RWPE1 (cell line): ENCODE data around the gene PIK3R1.

Experiments used
- CTCF ChIA-PET: fragments of 350-600 bp; sonication (Branson Sonifier 250); formaldehyde crosslinking; extraction: SDS; loops from one replicate; lab custom pipeline; 2021; lab: Yijun Ruan, JAX
- POLR2A ChIA-PET: fragments of 400-600 bp; formaldehyde crosslinking; extraction: SDS; loops from one replicate; lab custom pipeline; 2020; ENCODE audit warnings: antibody characterized with exemption; ENCODE audit not compliant: low non-redundant PET; lab: Yijun Ruan, JAX
- DNase-seq: peaks from one replicate; pipeline ENCODE4 v3.0.0; 2012; ENCODE audit warnings: low spot score
- H3K27ac ChIP-seq: fragments of 450-650 bp; 2 replicates; pipeline ENCODE4 v1.5.1; 2017
- TF ChIP-seq, protein P1 (sequence below): fragments of 450-650 bp; conservative IDR thresholded peaks from 2 replicates; pipeline ENCODE4 v1.5.1; 2017; ENCODE audit warnings: low read depth, mild to moderate bottlenecking

PIK3R1 gene

GRCh38 chr5:68272289-68272688 is 56.7 kb downstream of the PIK3R1 start:
- POLR2A ChIA-PET: interaction anchor here (0.6 kb wide), 1 partner anchor 1457 kb away, joined by 6 read pairs; no protein-coding TSS in a partner anchor
- CTCF ChIA-PET: interaction anchor here (0.6 to 1.2 kb wide), 9 partner anchors 13 to 841 kb away, joined by 3 to 5 read pairs (median 4); no protein-coding TSS in a partner anchor
- DNase-seq: no peak
- TF ChIP-seq, protein P1, sequence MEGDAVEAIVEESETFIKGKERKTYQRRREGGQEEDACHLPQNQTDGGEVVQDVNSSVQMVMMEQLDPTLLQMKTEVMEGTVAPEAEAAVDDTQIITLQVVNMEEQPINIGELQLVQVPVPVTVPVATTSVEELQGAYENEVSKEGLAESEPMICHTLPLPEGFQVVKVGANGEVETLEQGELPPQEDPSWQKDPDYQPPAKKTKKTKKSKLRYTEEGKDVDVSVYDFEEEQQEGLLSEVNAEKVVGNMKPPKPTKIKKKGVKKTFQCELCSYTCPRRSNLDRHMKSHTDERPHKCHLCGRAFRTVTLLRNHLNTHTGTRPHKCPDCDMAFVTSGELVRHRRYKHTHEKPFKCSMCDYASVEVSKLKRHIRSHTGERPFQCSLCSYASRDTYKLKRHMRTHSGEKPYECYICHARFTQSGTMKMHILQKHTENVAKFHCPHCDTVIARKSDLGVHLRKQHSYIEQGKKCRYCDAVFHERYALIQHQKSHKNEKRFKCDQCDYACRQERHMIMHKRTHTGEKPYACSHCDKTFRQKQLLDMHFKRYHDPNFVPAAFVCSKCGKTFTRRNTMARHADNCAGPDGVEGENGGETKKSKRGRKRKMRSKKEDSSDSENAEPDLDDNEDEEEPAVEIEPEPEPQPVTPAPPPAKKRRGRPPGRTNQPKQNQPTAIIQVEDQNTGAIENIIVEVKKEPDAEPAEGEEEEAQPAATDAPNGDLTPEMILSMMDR: no peak; the same call in 1 of the 2 replicates
- H3K27ac ChIP-seq: 0 out of 2 replicates have a peak overlapping the region, but pooled peaks have one; percentile 31

GRCh38 chr5:68273717-68274409 is 58.3 kb downstream of the PIK3R1 start:
- TF ChIP-seq, protein P1: no peak
- H3K27ac ChIP-seq: no peak overlapping the region
- POLR2A ChIA-PET: no interaction called here
- CTCF ChIA-PET: interaction anchor here (0.6 kb wide), 1 partner anchor 872 kb away, joined by 7 read pairs; no protein-coding TSS in a partner anchor
- DNase-seq: no peak

GRCh38 chr5:68274847-68275651 is 59.5 kb downstream of the PIK3R1 start:
- no peak overlapping the region for H3K27ac ChIP-seq
- ChIA-PET POLR2A (no interaction called here), CTCF (no interaction called here)
- TF ChIP-seq, protein P1: no peak
- DNase-seq: no peak

GRCh38 chr5:68276740-68277139 is 61.2 kb downstream of the PIK3R1 start:
- TF ChIP-seq, protein P1: no peak

GRCh38 chr5:68277431-68277830 is 61.9 kb downstream of the PIK3R1 start:
- ChIA-PET POLR2A (no interaction called here), CTCF (interaction anchor here (0.6 to 1.4 kb wide), 2 partner anchors 9 to 1964 kb away, joined by 3 to 5 read pairs; no protein-coding TSS in a partner anchor)
- peak; percentile 97 for DNase-seq
- no peak overlapping the region for H3K27ac ChIP-seq
- TF ChIP-seq, protein P1: no peak

More at GRCh38 chr5:68276740-68277139, 61.2 kb downstream of the PIK3R1 start:
- POLR2A ChIA-PET: no interaction called here
- no peak overlapping the region for H3K27ac ChIP-seq
- DNase-seq: no peak
- CTCF ChIA-PET: no interaction called here

GRCh38 chr5:68279984-68280383 is 64.4 kb downstream of the PIK3R1 start:
- POLR2A ChIA-PET: no interaction called here
- DNase-seq: no peak
- H3K27ac ChIP-seq: no peak overlapping the region
- TF ChIP-seq, protein P1: no peak
- CTCF ChIA-PET: interaction anchor here (0.6 kb wide), 2 partner anchors 142 to 798 kb away, joined by 3 to 8 read pairs; no protein-coding TSS in a partner anchor
